WERI-Rb-1 (cell line): Measurements from ENCODE around the gene GALNT17.
A peak's percentile ranks its signal among the peaks of the same experiment; 100 is the strongest.

ENCODE experiments used
- DNase-seq: peaks from one replicate; pipeline ENCODE4 v3.0.0-alpha.2; 2020
- H3K27ac ChIP-seq: fragments of 250-450 bp; sonication (Bioruptor Pico); 2 replicates; pipeline ENCODE4 v1.5.1; 2020; ENCODE audit warnings: mild to moderate bottlenecking, moderate library complexity
- H3K27me3 ChIP-seq: fragments of 250-450 bp; sonication (Bioruptor Pico); 2 replicates; pipeline ENCODE4 v1.5.1; 2021; ENCODE audit warnings: mild to moderate bottlenecking, low read depth, moderate library complexity; ENCODE audit not compliant: insufficient read depth, severe bottlenecking
- H3K36me3 ChIP-seq: fragments of 250-450 bp; sonication (Bioruptor Pico); 2 replicates; pipeline ENCODE4 v1.5.1; 2020; ENCODE audit warnings: mild to moderate bottlenecking, moderate library complexity
- H3K4me3 ChIP-seq: 2 replicates; pipeline ENCODE4 v1.5.1; 2011; ENCODE audit warnings: low read depth, mild to moderate bottlenecking, control low read depth, low read length
- H3K9me3 ChIP-seq: fragments of 250-450 bp; sonication (Bioruptor Pico); 2 replicates; pipeline ENCODE4 v1.5.1; 2021; ENCODE audit warnings: mild to moderate bottlenecking, moderate library complexity; ENCODE audit not compliant: severe bottlenecking
- TF ChIP-seq, protein P1 (sequence below): IDR thresholded peaks from 2 replicates; pipeline ENCODE4 v1.5.1; 2011; ENCODE audit warnings: low read depth, mild to moderate bottlenecking, control low read depth, inconsistent platforms, low read length

The GALNT17 gene

DNA sequence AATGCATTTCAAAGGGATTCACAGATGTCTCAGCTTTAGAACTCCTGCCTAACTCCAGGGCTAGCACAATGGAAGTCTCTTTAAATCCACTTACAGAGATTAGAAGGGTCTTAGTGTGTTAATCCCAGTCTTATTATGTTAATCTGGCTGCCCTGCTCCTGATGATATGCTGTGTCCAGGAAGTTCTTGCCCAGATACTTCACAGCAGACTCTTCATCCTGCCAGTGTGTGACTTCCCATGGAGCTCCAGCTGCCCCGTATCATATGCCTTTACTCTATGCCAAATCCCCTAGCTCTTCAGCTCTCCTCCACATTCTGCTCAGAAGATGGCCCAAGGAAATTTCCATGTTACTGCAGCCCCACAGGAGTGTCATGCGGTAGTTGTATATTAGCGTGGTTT lies 533.8 kb downstream of the GALNT17 start:
- H3K27me3 ChIP-seq: peaks cover 45% of the 10 kb centered on the region
- TF ChIP-seq, protein P1, sequence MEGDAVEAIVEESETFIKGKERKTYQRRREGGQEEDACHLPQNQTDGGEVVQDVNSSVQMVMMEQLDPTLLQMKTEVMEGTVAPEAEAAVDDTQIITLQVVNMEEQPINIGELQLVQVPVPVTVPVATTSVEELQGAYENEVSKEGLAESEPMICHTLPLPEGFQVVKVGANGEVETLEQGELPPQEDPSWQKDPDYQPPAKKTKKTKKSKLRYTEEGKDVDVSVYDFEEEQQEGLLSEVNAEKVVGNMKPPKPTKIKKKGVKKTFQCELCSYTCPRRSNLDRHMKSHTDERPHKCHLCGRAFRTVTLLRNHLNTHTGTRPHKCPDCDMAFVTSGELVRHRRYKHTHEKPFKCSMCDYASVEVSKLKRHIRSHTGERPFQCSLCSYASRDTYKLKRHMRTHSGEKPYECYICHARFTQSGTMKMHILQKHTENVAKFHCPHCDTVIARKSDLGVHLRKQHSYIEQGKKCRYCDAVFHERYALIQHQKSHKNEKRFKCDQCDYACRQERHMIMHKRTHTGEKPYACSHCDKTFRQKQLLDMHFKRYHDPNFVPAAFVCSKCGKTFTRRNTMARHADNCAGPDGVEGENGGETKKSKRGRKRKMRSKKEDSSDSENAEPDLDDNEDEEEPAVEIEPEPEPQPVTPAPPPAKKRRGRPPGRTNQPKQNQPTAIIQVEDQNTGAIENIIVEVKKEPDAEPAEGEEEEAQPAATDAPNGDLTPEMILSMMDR: no peak
- H3K27ac ChIP-seq: no peak overlapping the region
- no peak overlapping the region for H3K4me3 ChIP-seq
- H3K36me3 ChIP-seq: no peaks in the 10 kb centered on the region
- DNase-seq: peak; percentile 64
- H3K9me3 ChIP-seq: peaks cover 18% of the 10 kb centered on the region

DNA sequence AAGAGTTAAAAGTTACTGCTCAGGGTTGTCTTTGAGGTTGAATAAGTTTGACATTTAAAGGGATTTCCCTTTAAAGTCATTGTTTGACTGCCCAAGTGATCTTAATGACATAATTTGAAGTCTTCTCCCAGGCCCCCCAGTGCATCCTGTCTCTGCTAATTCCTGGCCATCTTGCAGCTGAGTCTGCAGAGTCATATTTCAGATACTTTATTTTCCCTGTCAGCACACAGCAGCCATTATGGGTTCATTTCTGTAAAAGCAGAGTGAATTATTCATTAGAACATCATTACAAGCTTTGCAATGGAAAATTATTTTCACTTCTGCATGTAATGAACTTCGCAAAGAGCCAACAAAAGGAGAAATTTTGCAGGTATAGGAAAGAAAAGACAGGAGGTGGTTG lies 536.6 kb downstream of the GALNT17 start:
- Histone ChIP-seq H3K27me3 (peaks cover 41% of the 10 kb centered on the region), H3K36me3 (no peaks in the 10 kb centered on the region), H3K9me3 (peaks cover 8% of the 10 kb centered on the region), H3K4me3 (no peak overlapping the region), H3K27ac (no peak overlapping the region)
- TF ChIP-seq, protein P1: no peak
- no peak for DNase-seq

DNA sequence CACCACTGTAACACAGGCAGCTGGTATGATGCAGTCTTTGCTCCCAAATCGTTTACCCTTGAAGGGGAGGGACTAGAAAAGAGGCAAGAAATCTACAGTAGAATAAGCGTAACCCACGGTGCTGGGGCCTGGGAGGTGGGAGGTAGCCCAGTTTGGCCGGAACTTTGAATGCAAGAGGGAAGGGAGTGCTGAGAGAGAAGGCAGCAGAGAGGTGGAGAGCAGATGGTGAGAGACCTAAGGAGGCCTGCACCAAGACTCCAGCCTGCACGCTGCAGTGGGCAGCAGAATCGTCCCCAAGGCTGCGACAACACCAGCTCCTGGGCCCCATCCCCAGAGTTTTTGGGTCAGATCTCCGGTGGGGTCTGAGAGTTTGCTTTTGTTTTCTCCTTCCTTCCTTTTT lies 547.5 kb downstream of the GALNT17 start:
- no peak for DNase-seq
- no peaks in the 10 kb centered on the region for H3K9me3 ChIP-seq

DNA sequence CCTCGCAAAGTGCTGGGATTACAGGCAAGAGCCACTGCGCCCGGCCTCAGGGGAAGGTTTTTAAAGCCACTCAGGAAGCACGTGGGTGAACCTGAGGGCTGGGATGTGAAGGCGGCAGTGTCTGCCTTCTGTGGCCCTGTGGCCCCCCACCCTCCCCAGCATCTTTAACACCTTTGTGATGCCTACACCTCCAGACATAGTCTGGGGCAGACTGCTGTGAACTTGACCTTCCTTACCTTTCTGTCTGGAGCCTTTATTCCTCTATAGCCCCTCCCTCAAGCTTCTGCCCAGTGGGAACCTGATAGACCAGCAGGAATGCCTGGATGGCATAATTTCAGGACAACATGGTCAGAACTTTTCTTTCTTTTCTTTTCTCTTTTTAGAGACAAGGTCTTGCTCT lies 550.2 kb downstream of the GALNT17 start:
- no peaks in the 10 kb centered on the region for H3K9me3 ChIP-seq
- DNase-seq: no peak
- H3K4me3 ChIP-seq: no peak overlapping the region
- no peak overlapping the region for H3K27ac ChIP-seq
- no peaks in the 10 kb centered on the region for H3K36me3 ChIP-seq
- peaks cover 68% of the 10 kb centered on the region for H3K27me3 ChIP-seq
- TF ChIP-seq, protein P1: no peak

More for the DNA sequence above, 547.5 kb downstream of the GALNT17 start:
- Histone ChIP-seq H3K36me3 (no peaks in the 10 kb centered on the region), H3K27ac (no peak overlapping the region), H3K27me3 (peaks cover 78% of the 10 kb centered on the region), H3K4me3 (no peak overlapping the region)
- TF ChIP-seq, protein P1: no peak

DNA sequence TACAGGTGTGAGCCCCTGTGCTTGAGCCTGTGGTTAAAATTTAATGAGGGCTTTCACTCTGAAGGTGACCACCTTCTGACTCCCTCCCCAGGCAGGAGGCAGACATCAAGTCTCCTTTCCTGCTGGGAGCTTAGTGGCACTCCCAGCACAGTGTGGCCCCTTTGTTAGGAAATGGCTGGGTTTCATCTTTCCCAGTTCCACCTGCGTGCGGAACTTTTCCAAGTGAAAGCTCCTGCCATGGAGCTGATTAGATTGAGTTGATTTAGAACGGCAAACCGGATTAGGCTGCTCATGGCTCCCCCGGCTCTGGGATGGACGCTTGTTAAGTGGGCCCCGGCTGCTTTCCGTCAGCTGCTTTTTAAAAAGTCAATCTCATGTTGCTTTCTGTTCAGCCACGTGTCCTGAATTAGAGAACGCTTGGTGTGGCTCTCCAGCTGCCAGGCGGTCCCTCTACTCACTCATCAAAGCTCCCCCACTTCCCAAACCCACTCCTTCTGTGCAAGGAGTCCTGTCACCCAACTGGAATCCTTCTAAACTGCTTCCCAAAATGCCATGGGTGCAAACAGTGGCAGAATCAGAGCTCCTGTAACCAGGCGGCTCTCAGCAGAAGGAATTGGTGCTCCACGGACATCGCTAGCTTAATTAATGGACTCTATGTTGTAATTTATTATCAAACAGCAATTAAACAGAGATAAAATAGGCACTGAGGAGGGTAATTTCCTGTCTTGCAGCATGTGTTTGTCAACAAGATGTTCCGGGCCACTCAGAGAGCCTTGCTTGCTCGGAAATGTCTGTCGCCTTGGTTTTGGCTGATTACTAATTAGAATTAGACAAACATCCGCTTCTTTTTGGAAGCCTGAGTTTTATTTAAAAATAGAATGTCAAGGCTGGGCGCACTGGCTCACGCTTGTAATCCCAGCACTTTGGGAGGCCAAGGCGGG lies 551.2 kb downstream of the GALNT17 start:
- peak; percentile 45 for DNase-seq
- TF ChIP-seq, protein P1: no peak
- no peaks in the 10 kb centered on the region for H3K36me3 ChIP-seq
- H3K27me3 ChIP-seq: peaks cover 65% of the 10 kb centered on the region
- H3K4me3 ChIP-seq: no peak overlapping the region
- no peaks in the 10 kb centered on the region for H3K9me3 ChIP-seq
- no peak overlapping the region for H3K27ac ChIP-seq
